Measurements from ENCODE around the gene A2M. TPM values are rescaled to one million over a fixed set of nuclear protein-coding genes. Genes with fewer than 3 reads are reported as not detected.
A peak's percentile ranks its signal among the peaks of the same experiment; 100 is the strongest.

Gene A2M
- total RNA-seq, 6 donors from 2014 or later: 314 to 2,437 (median 1,163) TPM

DNA sequence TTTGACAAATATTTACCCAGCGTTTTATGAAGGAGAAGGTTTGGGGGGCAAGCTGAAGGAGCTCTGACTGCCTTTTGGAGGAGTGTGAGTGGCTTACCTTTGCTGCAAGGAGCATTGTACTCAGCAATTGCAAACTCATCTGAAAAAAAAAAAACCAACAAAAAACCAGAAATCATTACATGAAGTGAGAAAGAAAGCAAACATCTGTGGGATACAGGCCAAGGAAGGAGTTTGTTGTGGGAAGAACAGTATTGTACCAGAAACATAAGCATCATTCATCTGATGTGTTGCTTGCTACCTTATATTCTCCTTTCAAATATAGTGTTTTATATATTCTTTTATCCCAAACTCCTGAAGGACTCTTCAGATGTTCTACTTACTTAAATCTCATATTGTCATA, 47.6 kb downstream of the A2M start:
- Histone ChIP-seq H3K36me3 (peaks cover 0 to 59% (median 24%) of the 10 kb centered on the region in 4 donors), H3K4me3 (no peak overlapping the region), H3K27ac (no peak overlapping the region), H3K4me1 (peaks cover 6 to 20% (median 9%) of the 10 kb centered on the region in 4 donors), H3K27me3 (no peaks in the 10 kb centered on the region), H3K9me3 (no peaks in the 10 kb centered on the region)
- 79 to 82% methylated on average over 1 of the region's 1 CpG for WGBS, 2 donors
- ATAC-seq (ENCODE audit: low FRiP score in 2 of 2): no peak
- TF ChIP-seq EP300 (IDR thresholded peaks at IDR 0.05) (no peak), POLR2AphosphoS5 (IDR thresholded peaks at IDR 0.05) (no peak), POLR2A (IDR thresholded peaks at IDR 0.05) (no peak)
- TF ChIP-seq, protein P1, sequence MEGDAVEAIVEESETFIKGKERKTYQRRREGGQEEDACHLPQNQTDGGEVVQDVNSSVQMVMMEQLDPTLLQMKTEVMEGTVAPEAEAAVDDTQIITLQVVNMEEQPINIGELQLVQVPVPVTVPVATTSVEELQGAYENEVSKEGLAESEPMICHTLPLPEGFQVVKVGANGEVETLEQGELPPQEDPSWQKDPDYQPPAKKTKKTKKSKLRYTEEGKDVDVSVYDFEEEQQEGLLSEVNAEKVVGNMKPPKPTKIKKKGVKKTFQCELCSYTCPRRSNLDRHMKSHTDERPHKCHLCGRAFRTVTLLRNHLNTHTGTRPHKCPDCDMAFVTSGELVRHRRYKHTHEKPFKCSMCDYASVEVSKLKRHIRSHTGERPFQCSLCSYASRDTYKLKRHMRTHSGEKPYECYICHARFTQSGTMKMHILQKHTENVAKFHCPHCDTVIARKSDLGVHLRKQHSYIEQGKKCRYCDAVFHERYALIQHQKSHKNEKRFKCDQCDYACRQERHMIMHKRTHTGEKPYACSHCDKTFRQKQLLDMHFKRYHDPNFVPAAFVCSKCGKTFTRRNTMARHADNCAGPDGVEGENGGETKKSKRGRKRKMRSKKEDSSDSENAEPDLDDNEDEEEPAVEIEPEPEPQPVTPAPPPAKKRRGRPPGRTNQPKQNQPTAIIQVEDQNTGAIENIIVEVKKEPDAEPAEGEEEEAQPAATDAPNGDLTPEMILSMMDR (IDR thresholded peaks at IDR 0.05): no peak
- no peak for DNase-seq

DNA sequence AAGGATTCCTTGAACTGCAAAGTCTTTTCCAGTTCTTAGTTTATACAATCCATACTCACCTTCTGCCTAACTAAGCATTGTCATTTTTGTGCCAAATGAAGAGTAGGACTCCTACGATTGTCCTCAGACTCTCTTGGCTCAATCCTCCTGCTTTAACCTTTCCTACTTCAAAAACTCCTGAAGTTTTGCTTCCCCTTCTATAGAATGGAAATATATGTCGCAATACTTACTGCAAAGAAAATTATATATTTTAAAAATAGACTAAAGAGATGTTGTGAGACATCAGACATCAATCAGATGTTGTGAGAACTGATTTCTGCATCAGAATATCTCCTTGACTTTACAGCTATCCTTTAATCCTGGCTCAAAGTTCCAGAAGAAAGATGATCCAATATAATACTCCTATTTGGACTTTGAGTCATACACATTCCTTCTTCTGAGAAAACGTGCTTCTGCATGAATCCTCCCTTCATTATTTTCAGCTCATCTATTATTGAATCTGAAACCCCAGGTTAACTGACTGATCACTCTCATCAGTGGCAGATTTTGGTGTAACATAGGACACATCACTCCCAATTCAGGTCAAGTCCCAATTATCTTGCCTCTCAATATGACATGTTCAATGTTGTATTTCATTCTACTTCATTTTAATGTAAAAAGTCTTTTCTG, 48.8 kb downstream of the A2M start:
- no peak for TF ChIP-seq POLR2AphosphoS5 (IDR thresholded peaks at IDR 0.05)
- TF ChIP-seq POLR2A (IDR thresholded peaks at IDR 0.05): no peak
- no peak for TF ChIP-seq EP300 (IDR thresholded peaks at IDR 0.05)
- TF ChIP-seq, protein P1 (IDR thresholded peaks at IDR 0.05): no peak
- Histone ChIP-seq H3K36me3 (peaks cover 0 to 47% (median 17%) of the 10 kb centered on the region in 4 donors), H3K27me3 (no peaks in the 10 kb centered on the region), H3K9me3 (no peaks in the 10 kb centered on the region), H3K27ac (no peak overlapping the region), H3K4me3 (no peak overlapping the region), H3K4me1 (peaks cover 6 to 20% (median 9%) of the 10 kb centered on the region in 4 donors)
- ATAC-seq (ENCODE audit: low FRiP score in 2 of 2): no peak
- WGBS, 2 donors: 69 to 76% methylated on average over 3 of the region's 3 CpGs
- DNase-seq: no peak

GRCh38 chr12:9066183-9066623, 49.5 kb downstream of the A2M start:
- Histone ChIP-seq H3K27me3 (no peaks in the 10 kb centered on the region), H3K9me3 (no peaks in the 10 kb centered on the region), H3K36me3 (peaks cover 0 to 40% (median 17%) of the 10 kb centered on the region in 4 donors), H3K4me3 (no peak overlapping the region), H3K27ac (peak overlapping the region in 2 of 4 donors; percentile 96 to 98), H3K4me1 (peaks cover 6 to 20% (median 9%) of the 10 kb centered on the region in 4 donors)
- ATAC-seq (ENCODE audit: low FRiP score in 2 of 2) (no peak), DNase-seq (peak in 1 of 2 donors; percentile 63)
- TF ChIP-seq, protein P1 (IDR thresholded peaks at IDR 0.05): no peak
- WGBS, 2 donors: 89 to 93% methylated on average over 7 to 9 of the region's 9 CpGs

DNA sequence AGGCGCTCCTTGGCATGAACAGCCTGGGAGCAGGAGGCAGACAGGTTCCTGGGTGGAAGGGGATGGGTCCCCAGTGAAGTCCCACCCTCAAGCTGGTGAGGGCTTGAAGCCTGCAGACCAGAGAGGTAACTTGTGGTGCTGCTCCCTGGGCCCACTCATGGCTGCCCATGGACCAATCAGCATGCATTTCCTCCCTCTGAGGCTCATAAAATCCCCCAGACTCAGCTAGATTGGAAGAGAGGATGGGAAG, 50.2 kb downstream of the A2M start:
- Histone ChIP-seq H3K27ac (peak overlapping the region; percentile 91 to 99 (median 97)), H3K36me3 (peaks cover 0 to 33% (median 16%) of the 10 kb centered on the region in 4 donors), H3K9me3 (no peaks in the 10 kb centered on the region), H3K27me3 (no peaks in the 10 kb centered on the region), H3K4me3 (peak overlapping the region in 3 of 4 donors; percentile 63 to 91 (median 66)), H3K4me1 (peaks cover 6 to 20% (median 9%) of the 10 kb centered on the region in 4 donors)
- TF ChIP-seq POLR2A (IDR thresholded peaks at IDR 0.05): no peak
- TF ChIP-seq EP300 (IDR thresholded peaks at IDR 0.05): no peak
- TF ChIP-seq, protein P1 (IDR thresholded peaks at IDR 0.05): no peak
- no peak for TF ChIP-seq POLR2AphosphoS5 (IDR thresholded peaks at IDR 0.05)
- ATAC-seq (ENCODE audit: low FRiP score in 2 of 2) (no peak), DNase-seq (no peak)
- 100% methylated on average over 1 of the region's 1 CpG; no CpG with 5 or more reads in 1 of the 2 donors for WGBS, 2 donors

All from upper lobe of left lung (tissue), 6 donors.